ENCODE measurements around the gene TTLL4. TPM values are rescaled to one million over a fixed set of nuclear protein-coding genes. Genes with fewer than 3 reads are reported as not detected.
A peak's percentile ranks its signal among the peaks of the same experiment; 100 is the strongest.

The TTLL4 gene
- total and polyA plus RNA-seq, 2 of the 8 experiments (the other 6 are each of a cell fraction or from before 2014, with no cell fraction given): 71.1 to 105 TPM

- peaks cover 16% of the 10 kb centered on the region for H3K79me1 ChIP-seq (ENCODE audit: low read depth, low read length)
- no peak overlapping the region for H2AFZ ChIP-seq (ENCODE audit: low read length)
- no peak overlapping the region for H2BK15ac ChIP-seq (ENCODE audit: low read length)
- ChIA-PET POLR2A (ENCODE audit: partially characterized antibody) (interaction anchor here (1.0 to 1.8 kb wide), 3 partner anchors 22 to 116 kb away, joined by 3 to 7 read pairs (median 4); partner anchors contain the start of genes BCS1L, TTLL4 and ZNF142), CTCF (ENCODE audit: partially characterized antibody) (interaction anchor here (0.7 to 3.6 kb wide), 12 partner anchors 9 to 144 kb away, joined by 3 to 29 read pairs (median 4); partner anchors contain the start of gene TTLL4)
- H3K4me2 ChIP-seq (ENCODE audit: insufficient read depth in 1 of 2, low read depth in 2 of 2, low read length in 2 of 2): peak overlapping the region; percentile 31 to 37; a peak in 1 of 4 replicates
- H4K20me1 ChIP-seq (replicated peaks in 1 of 2; ENCODE audit: control insufficient read depth in 1 of 2, insufficient read depth in 2 of 2, low read length in 2 of 2): peaks cover 0 to 6% of the 10 kb centered on the region in 2 experiments
- no peak overlapping the region; a peak in 1 of 7 replicates for H3K9ac ChIP-seq (replicated peaks in 1 of 4; ENCODE audit: extremely low read depth in 1 of 4, low read depth in 3 of 4, low read length in 3 of 4)
- no peak overlapping the region for H3K18ac ChIP-seq (ENCODE audit: extremely low read depth, low read length)
- 0 out of 2 replicates have a peak, but pooled peaks cover 2% of the 10 kb centered on the region for H3K23me2 ChIP-seq (ENCODE audit: low read depth, low read length)
- no peak overlapping the region for H3K14ac ChIP-seq (ENCODE audit: insufficient read length)
- H3K56ac ChIP-seq (replicated peaks; ENCODE audit: insufficient read length, low read depth, low read length): no peak overlapping the region
- H3K4me3 ChIP-seq (ENCODE audit: extremely low read depth in 1 of 4, insufficient read depth in 2 of 4, low read depth in 3 of 4, low read length in 4 of 4): no peak overlapping the region
- no peak overlapping the region for H3K4ac ChIP-seq (replicated peaks; ENCODE audit: insufficient read length, low read depth, low read length)
- no peaks in the 10 kb centered on the region for H3K27me3 ChIP-seq (replicated peaks in 1 of 4; ENCODE audit: control insufficient read depth in 3 of 4, extremely low read depth in 1 of 4, insufficient read depth in 3 of 4, low read length in 3 of 4)
- H4K91ac ChIP-seq (replicated peaks; ENCODE audit: insufficient read length, low read length): no peak overlapping the region
- FAIRE-seq: no peak
- no peak overlapping the region; the same call in 1 of the 2 replicates for H2BK20ac ChIP-seq (ENCODE audit: low read length)
- H3K27ac ChIP-seq (ENCODE audit: low read depth, low read length): peak overlapping the region; percentile 39; the same call in 1 of the 2 replicates
- peaks cover 0 to 3% of the 10 kb centered on the region in 2 experiments; a peak in 1 of 4 replicates for H3K9me3 ChIP-seq (ENCODE audit: insufficient read depth in 2 of 2, low read depth in 1 of 2, low read length in 1 of 2)
- H2BK5ac ChIP-seq (ENCODE audit: low read depth, low read length): no peak overlapping the region; the same call in 1 of the 2 replicates
- no peak overlapping the region for H3K23ac ChIP-seq (ENCODE audit: insufficient read length)
- H2BK120ac ChIP-seq (replicated peaks; ENCODE audit: low read depth, low read length): no peak overlapping the region
- peaks cover 3 to 61% of the 10 kb centered on the region in 2 experiments for H3K79me2 ChIP-seq (ENCODE audit: control insufficient read depth in 1 of 2, insufficient read depth in 2 of 2, low read length in 2 of 2)
- H3K36me3 ChIP-seq (ENCODE audit: control insufficient read depth in 2 of 4, insufficient read depth in 4 of 4, low read length in 3 of 4): peaks cover 0 to 5% (median 2%) of the 10 kb centered on the region in 4 experiments; a peak in 3 of 8 replicates
- no peak overlapping the region for H4K8ac ChIP-seq (ENCODE audit: extremely low read depth, insufficient read depth, low read length)
- H3K4me1 ChIP-seq (replicated peaks in 1 of 4; ENCODE audit: control insufficient read depth in 3 of 4, insufficient read depth in 4 of 4, low read length in 3 of 4): peaks cover 0 to 17% (median 6%) of the 10 kb centered on the region in 4 experiments; a peak in 5 of 7 replicates
- no peak for DNase-seq (ENCODE audit: low read depth in 1 of 2, low spot score in 2 of 2)
- no peak overlapping the region for H2BK12ac ChIP-seq (ENCODE audit: low read depth, low read length)
- no peak overlapping the region for H4K5ac ChIP-seq (ENCODE audit: insufficient read length, low read depth, low read length)
- WGBS, 2 experiments (ENCODE audit: extremely low coverage in 1 of 2, insufficient coverage in 1 of 2, insufficient read length in 1 of 2, insufficient replicate concordance in 2 of 2, low coverage in 1 of 2, low lambda C conversion rate in 2 of 2, missing lambda C conversion rate in 1 of 2): 93% methylated on average over 5 of the region's 5 CpGs; no CpG with 5 or more reads in 1 of the 2 experiments
- peak overlapping the region; percentile 67; the same call in 1 of the 2 replicates for H2AK5ac ChIP-seq (ENCODE audit: low read depth, low read length)
- TF ChIP-seq ASH2L (IDR thresholded peaks at IDR 0.05; ENCODE audit: low read length) (no peak), MAFK (IDR thresholded peaks at IDR 0.05; ENCODE audit: low read depth, low read length) (no peak; the same call in 1 of the 2 replicates), POLR2AphosphoS5 (IDR thresholded peaks at IDR 0.05; ENCODE audit: low read depth, low read length) (no peak), ATF2 (IDR thresholded peaks at IDR 0.05; ENCODE audit: low read length) (no peak), E2F6 (IDR thresholded peaks at IDR 0.05) (no peak), CTCF (IDR thresholded peaks at IDR 0.05; ENCODE audit: control extremely low read depth in 1 of 3, insufficient read depth in 1 of 3, low read depth in 1 of 3, low read length in 3 of 3) (no peak)
Measured at GRCh38 chr2:218732052-218732760, 21.6 kb downstream of the TTLL4 start.

Measured in H1 (cell line).